Uterus (tissue), 4 donors: Measurements from ENCODE around the gene PNRC2. TPM values are rescaled to one million over a fixed set of nuclear protein-coding genes. Genes with fewer than 3 reads are reported as not detected.
"Not testable (repeated sequence)": the region's sequence is repeated elsewhere in the genome, so short reads cannot be mapped to it uniquely, and the experiment has no call there.

ENCODE experiments used
- DNase-seq, 2 donors: peaks; one replicate each; pipeline ENCODE4 v3.0.0-alpha.2; 2019 to 2020
- H3K27ac ChIP-seq, 2 donors: fragments of 200-600 bp; sonication (generic); 1 replicate in 1 of 2; 2 replicates in 1 of 2; pipeline ENCODE4 v1.5.1; 2016 to 2018
- H3K27me3 ChIP-seq, 2 donors: fragments of 200-600 bp; sonication (generic); one replicate each; pipeline ENCODE4 v1.5.1; 2018 to 2019; ENCODE audit warnings: control low read depth in 1 of 2
- H3K36me3 ChIP-seq, 2 donors: fragments of 200-600 bp; sonication (generic); one replicate each; pipeline ENCODE4 v1.5.1; 2019; ENCODE audit warnings: control low read depth in 1 of 2
- H3K4me1 ChIP-seq, 2 donors: fragments of 200-600 bp; sonication (generic); one replicate each; pipeline ENCODE4 v1.5.1; 2018 to 2019; ENCODE audit warnings: control low read depth in 1 of 2
- H3K4me3 ChIP-seq, 2 donors: fragments of 200-600 bp; sonication (generic); 1 replicate in 1 of 2; 2 replicates in 1 of 2; pipeline ENCODE4 v1.5.1; 2018 to 2019; ENCODE audit warnings: mild to moderate bottlenecking in 1 of 2
- H3K9me3 ChIP-seq, 2 donors: fragments of 200-600 bp; sonication (generic); one replicate each; pipeline ENCODE4 v1.5.1; 2019; ENCODE audit warnings: control low read depth in 1 of 2
- POLR2A ChIP-seq, 2 donors: fragments of 450-650 bp; IDR thresholded peaks; one replicate each; pipeline ENCODE4 v1.6.1; 2016; ENCODE audit warnings: antibody characterized with exemption in 2 of 2, mild to moderate bottlenecking in 1 of 2, moderate library complexity in 1 of 2
- intact Hi-C: fragments of 100-400 bp; cut with DNase I; formaldehyde crosslinking; loops from one replicate; pipeline ENCODE4 v1.15.1; 2023; ENCODE audit warnings: low total_unique reads
- total RNA-seq, 4 donors: library from RNA; depleted of rRNA in 3 of 4; stranded (reverse); fragments of >200 nt in 3 of 4; gene quantifications; one replicate each; pipeline versions ENCODE4 v1.1.0 to v1.2.4, GENCODE V29; 2014 to 2023
- TF ChIP-seq, protein P1 (sequence below), 4 experiments: fragments of 200-600 bp in 2 of 4; fragments of 450-650 bp in 2 of 4; sonication (generic) in 2 of 4; IDR thresholded peaks; one replicate each; pipeline ENCODE4 v1.5.1; 2016 to 2019; ENCODE audit warnings: antibody characterized with exemption in 4 of 4, mild to moderate bottlenecking in 2 of 4, moderate library complexity in 1 of 4
- donor health status: DM: yes; HTN: yes; CAD: no.

PNRC2 gene
- total RNA-seq, 4 donors from 2014 or later, result 44.8 to 187 (median 122) TPM

GRCh38 chr1:23947366-23947765, 12.3 kb upstream of the PNRC2 start:
- Histone ChIP-seq H3K4me1 (no peaks in the 10 kb centered on the region), H3K27ac (no peak overlapping the region), H3K27me3 (no peaks in the 10 kb centered on the region), H3K9me3 (no peaks in the 10 kb centered on the region), H3K36me3 (no peaks in the 10 kb centered on the region), H3K4me3 (no peak overlapping the region)
- no peak for TF ChIP-seq POLR2A (IDR thresholded peaks at IDR 0.05)
- TF ChIP-seq, protein P1, sequence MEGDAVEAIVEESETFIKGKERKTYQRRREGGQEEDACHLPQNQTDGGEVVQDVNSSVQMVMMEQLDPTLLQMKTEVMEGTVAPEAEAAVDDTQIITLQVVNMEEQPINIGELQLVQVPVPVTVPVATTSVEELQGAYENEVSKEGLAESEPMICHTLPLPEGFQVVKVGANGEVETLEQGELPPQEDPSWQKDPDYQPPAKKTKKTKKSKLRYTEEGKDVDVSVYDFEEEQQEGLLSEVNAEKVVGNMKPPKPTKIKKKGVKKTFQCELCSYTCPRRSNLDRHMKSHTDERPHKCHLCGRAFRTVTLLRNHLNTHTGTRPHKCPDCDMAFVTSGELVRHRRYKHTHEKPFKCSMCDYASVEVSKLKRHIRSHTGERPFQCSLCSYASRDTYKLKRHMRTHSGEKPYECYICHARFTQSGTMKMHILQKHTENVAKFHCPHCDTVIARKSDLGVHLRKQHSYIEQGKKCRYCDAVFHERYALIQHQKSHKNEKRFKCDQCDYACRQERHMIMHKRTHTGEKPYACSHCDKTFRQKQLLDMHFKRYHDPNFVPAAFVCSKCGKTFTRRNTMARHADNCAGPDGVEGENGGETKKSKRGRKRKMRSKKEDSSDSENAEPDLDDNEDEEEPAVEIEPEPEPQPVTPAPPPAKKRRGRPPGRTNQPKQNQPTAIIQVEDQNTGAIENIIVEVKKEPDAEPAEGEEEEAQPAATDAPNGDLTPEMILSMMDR (IDR thresholded peaks at IDR 0.05), result no peak
- intact Hi-C loops, result no loop called here
- no peak for DNase-seq

DNA sequence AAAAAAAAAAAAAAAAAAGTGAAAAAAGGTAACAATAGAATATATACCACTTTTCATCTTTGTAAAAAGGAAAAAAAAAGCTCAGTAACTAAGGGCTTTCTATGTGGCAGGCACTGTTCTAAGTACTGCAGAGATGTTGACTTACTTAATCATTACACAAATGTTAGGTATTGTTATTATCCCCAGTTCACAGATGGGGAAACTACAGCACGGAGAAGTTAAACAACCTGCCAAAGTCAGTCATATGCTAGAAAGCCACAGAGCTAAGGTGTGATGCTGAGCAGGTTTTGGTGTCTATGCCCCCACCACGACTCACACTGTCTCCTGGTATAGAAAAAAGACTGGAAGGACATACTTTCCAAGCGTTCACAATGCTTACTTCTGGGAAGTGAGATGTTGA, 6.6 kb upstream of the PNRC2 start:
- Histone ChIP-seq H3K27ac (no peak overlapping the region), H3K36me3 (no peaks in the 10 kb centered on the region)
- no peak for TF ChIP-seq POLR2A (IDR thresholded peaks at IDR 0.05)
- TF ChIP-seq, protein P1 (IDR thresholded peaks at IDR 0.05), result no peak

DNA sequence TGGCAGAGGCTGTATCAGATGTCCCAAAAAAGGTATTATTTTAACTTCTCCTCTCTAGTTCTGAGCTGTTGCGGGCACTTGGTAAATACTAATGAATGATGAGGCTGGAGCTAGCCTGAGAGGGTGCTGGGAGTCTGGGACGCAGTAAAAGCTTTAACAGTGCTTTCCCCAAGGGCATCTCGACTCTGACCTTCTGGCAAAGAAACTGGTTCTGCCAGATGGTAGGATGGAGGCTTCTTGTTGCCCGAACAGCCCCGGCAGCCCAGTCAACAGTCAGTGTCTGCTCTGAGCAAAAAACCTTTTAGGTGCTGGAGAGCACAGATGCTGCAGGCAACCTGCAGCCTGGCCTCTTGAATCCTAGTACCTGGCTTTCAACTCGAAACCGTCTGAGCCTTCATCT, 2.5 kb upstream of the PNRC2 start:
- intact Hi-C loops, result loop anchor here (10.0 kb wide), 1 partner anchor 68 kb away; no protein-coding TSS in a partner anchor
- Histone ChIP-seq H3K36me3 (no peaks in the 10 kb centered on the region), H3K27ac (peak overlapping the region; percentile 98 to 99), H3K4me3 (no peak overlapping the region), H3K4me1 (peaks cover 0 to 8% of the 10 kb centered on the region in 2 donors), H3K27me3 (no peaks in the 10 kb centered on the region), H3K9me3 (no peaks in the 10 kb centered on the region)
- DNase-seq, result no peak
- TF ChIP-seq, protein P1 (IDR thresholded peaks at IDR 0.05), result no peak

More for the DNA sequence above, 6.6 kb upstream of the PNRC2 start:
- no peak for DNase-seq
- no peaks in the 10 kb centered on the region for H3K27me3 ChIP-seq
- peaks cover 0 to 4% of the 10 kb centered on the region in 2 donors for H3K4me1 ChIP-seq
- no peaks in the 10 kb centered on the region for H3K9me3 ChIP-seq
- H3K4me3 ChIP-seq, result no peak overlapping the region
- intact Hi-C loops, result loop anchor here (10.0 kb wide), 1 partner anchor 72 kb away; no protein-coding TSS in a partner anchor

GRCh38 chr1:23958040-23958809, 1.4 kb upstream of the PNRC2 start:
- H3K36me3 ChIP-seq, H3K4me1 ChIP-seq, DNase-seq, H3K9me3 ChIP-seq, H3K27me3 ChIP-seq: not testable (repeated sequence)
- Histone ChIP-seq H3K4me3 (peak overlapping the region; percentile 83 to 88), H3K27ac (peak overlapping the region; percentile 98 to 99)
- intact Hi-C loops, result loop anchor here (10.0 kb wide), 1 partner anchor 67 kb away; no protein-coding TSS in a partner anchor

- H3K9me3 ChIP-seq, result no peaks in the 10 kb centered on the region
- peaks cover 0 to 8% of the 10 kb centered on the region in 2 donors for H3K4me1 ChIP-seq
- H3K27me3 ChIP-seq, result no peaks in the 10 kb centered on the region
- intact Hi-C loops, result loop anchor here (10.0 kb wide), 1 partner anchor 66 kb away; no protein-coding TSS in a partner anchor
- TF ChIP-seq, protein P1 (IDR thresholded peaks at IDR 0.05), result peak; percentile 31 to 65 (median 51)
- no peak for TF ChIP-seq POLR2A (IDR thresholded peaks at IDR 0.05)
- peak; percentile 80 to 86 for DNase-seq
- no peaks in the 10 kb centered on the region for H3K36me3 ChIP-seq
- H3K4me3 ChIP-seq, result peak overlapping the region; percentile 83 to 88
- peak overlapping the region; percentile 98 to 99 for H3K27ac ChIP-seq
Measured at GRCh38 chr1:23958810-23959460, 693 bp upstream of the PNRC2 start.
